GM12878 (cell line): Measurements from ENCODE around the gene TFDP1. TPM values are rescaled to one million over a fixed set of nuclear protein-coding genes. Genes with fewer than 3 reads are reported as not detected.

Source experiments
- ATAC-seq: fragments of 200-7000 bp; cut with Tn5 transposase; 3 replicates; pipeline ENCODE4 v1.9.1; 2020; ENCODE audit warnings: mild to moderate bottlenecking, moderate library complexity
- BruUV-seq: library from RNA; stranded (reverse); fragments of 400-500 nt; replicated peaks from 2 replicates; lab custom pipeline; 2021; lab: Mats Ljungman, UMichigan
- CTCF ChIA-PET: fragments of 300-600 bp; sonication (Branson Sonifier 250); formaldehyde crosslinking; extraction: SDS; loops from one replicate; lab custom pipeline; 2021; ENCODE audit warnings: inconsistent platforms; lab: Yijun Ruan, JAX
- POLR2A ChIA-PET: fragments of 350-600 bp; formaldehyde crosslinking; extraction: SDS; loops from one replicate; lab custom pipeline; 2021; ENCODE audit warnings: inconsistent platforms; lab: Charles Lee
- RAD21 ChIA-PET: fragments of 300-600 bp; sonication (Branson Sonifier 250); formaldehyde crosslinking; loops from one replicate; lab custom pipeline; 2023; ENCODE audit warnings: antibody characterized with exemption; ENCODE audit not compliant: unreplicated experiment; lab: Charles Lee
- SMC1A ChIA-PET: fragments of 300-600 bp; sonication (Branson Sonifier 250); formaldehyde crosslinking; loops from one replicate; lab custom pipeline; 2023; ENCODE audit not compliant: unreplicated experiment, uncharacterized antibody; lab: Charles Lee
- DNase-seq: peaks from one replicate; pipeline ENCODE4 v3.0.0-alpha.2; 2011; ENCODE audit warnings: low read depth, low spot score
- FAIRE-seq: peaks from 3 replicates; lab custom pipeline; 2011; peaks lifted over from hg19 to GRCh38; lab: Jason Lieb, UNC
- H2AFZ ChIP-seq: 2 replicates; pipeline ENCODE4 v1.6.0; 2011; ENCODE audit warnings: low read depth, low read length, control low read depth; ENCODE audit not compliant: control insufficient read depth
- H3K27ac ChIP-seq: 2 replicates; pipeline ENCODE4 v1.5.1; 2011; ENCODE audit warnings: control low read depth; ENCODE audit not compliant: control insufficient read depth, insufficient read depth
- H3K27me3 ChIP-seq, 2 experiments: replicated peaks in 1 of 2; 2 replicates each; pipeline versions ENCODE4 v1.6.0 to v1.6.1; 2011; ENCODE audit warnings: low read length in 1 of 2; ENCODE audit not compliant: control insufficient read depth in 2 of 2, insufficient read depth in 2 of 2
- H3K36me3 ChIP-seq, 2 experiments: 2 replicates each; pipeline ENCODE4 v1.5.1; 2011; ENCODE audit warnings: low read length in 1 of 2; ENCODE audit not compliant: control insufficient read depth in 2 of 2, insufficient read depth in 2 of 2
- H3K4me1 ChIP-seq: 2 replicates; pipeline ENCODE4 v1.6.1; 2011; ENCODE audit warnings: mild to moderate bottlenecking, low read length, moderate library complexity, mixed read lengths; ENCODE audit not compliant: control insufficient read depth, insufficient read depth
- H3K4me2 ChIP-seq: 2 replicates; pipeline ENCODE4 v1.6.0; 2011; ENCODE audit warnings: control low read depth; ENCODE audit not compliant: control insufficient read depth, insufficient read depth
- H3K4me3 ChIP-seq: fragments of 200-600 bp; sonication (generic); 2 replicates; pipeline ENCODE4 v1.5.1; 2016
- H3K79me2 ChIP-seq: 2 replicates; pipeline ENCODE4 v1.6.0; 2011; ENCODE audit warnings: low read length; ENCODE audit not compliant: control insufficient read depth, insufficient read depth
- H3K9ac ChIP-seq: 2 replicates; pipeline ENCODE4 v1.8.0; 2011; ENCODE audit warnings: low read length, control low read depth, mixed read lengths; ENCODE audit not compliant: control insufficient read depth, insufficient read depth
- H3K9me3 ChIP-seq: replicated peaks from 3 replicates; pipeline ENCODE4 v1.5.1; 2011; ENCODE audit warnings: mild to moderate bottlenecking, low read length; ENCODE audit not compliant: control insufficient read depth, insufficient read depth
- H4K20me1 ChIP-seq: 2 replicates; pipeline ENCODE4 v1.6.0; 2011; ENCODE audit not compliant: control insufficient read depth, insufficient read depth
- EED ChIP-seq: sonication (generic); IDR thresholded peaks from 2 replicates; pipeline ENCODE4 v1.6.1; 2016; ENCODE audit warnings: antibody characterized with exemption, low read depth
- NR2F1 ChIP-seq: fragments of 450-650 bp; conservative IDR thresholded peaks from 2 replicates; pipeline ENCODE4 v1.6.1; 2017; ENCODE audit warnings: mild to moderate bottlenecking
- SMARCA5 ChIP-seq: fragments of 450-650 bp; IDR thresholded peaks from 2 replicates; pipeline ENCODE4 v1.6.1; 2017; ENCODE audit warnings: mild to moderate bottlenecking
- STAT1 ChIP-seq: fragments of 450-650 bp; conservative IDR thresholded peaks from 2 replicates; pipeline ENCODE4 v1.6.1; 2014; ENCODE audit warnings: antibody characterized with exemption, mild to moderate bottlenecking
- WGBS: methylation state at CpG from one replicate; pipeline ENCODE4 v1.1.6; 2016; ENCODE audit warnings: low lambda C conversion rate; ENCODE audit not compliant: insufficient replicate concordance, insufficient coverage; ENCODE audit errors: missing lambda C conversion rate; 5-methylcytosine and 5-hydroxymethylcytosine counted together
- in situ Hi-C: fragments of 300-500 bp; cut with MboI; formaldehyde crosslinking; loops from 9 replicates; pipeline ENCODE4 v1.14.3; 2018; ENCODE audit warnings: mixed read lengths
- intact Hi-C: fragments of 100-400 bp; cut with micrococcal nuclease; formaldehyde crosslinking; loops from one replicate; pipeline ENCODE4 v1.14.2; 2022; ENCODE audit not compliant: unreplicated experiment
- polyA plus RNA-seq, 11 experiments: library from polyadenylated mRNA; depleted of rRNA in 4 of 11; unstranded in 6 of 11; stranded (reverse) in 5 of 11; fragments of >200 nt; fragmentation: Nextera tagmentation in 4 of 11; fragmentation: Illumina TruSeq in 1 of 11; extraction: Ambion mirVana in 4 of 11; extraction: Trizol in 1 of 11; gene quantifications; 1 replicate in 1 of 11; 2 replicates in 10 of 11; pipeline versions ENCODE4 v1.2.1 to v1.2.3, GENCODE V29; 2011 to 2016; ENCODE audit warnings: inconsistent platforms in 2 of 11, missing spikeins in 2 of 11, low read depth in 1 of 11
- total RNA-seq, 4 experiments: library from RNA; depleted of rRNA in 3 of 4; stranded (reverse); fragments of >200 nt in 3 of 4; fragmentation: Illumina TruSeq in 1 of 4; extraction: Trizol in 1 of 4; gene quantifications; 2 replicates each; pipeline versions ENCODE4 v1.2.1 to v1.2.3, GENCODE V29; 2013 to 2021
- TF ChIP-seq, protein P1 (sequence below): IDR thresholded peaks from 2 replicates; pipeline ENCODE4 v1.6.1; 2012; ENCODE audit warnings: low read length, inconsistent platforms
- TF ChIP-seq, protein P2 (sequence below), 3 experiments: IDR thresholded peaks in 2 of 3; conservative IDR thresholded peaks in 1 of 3; 2 replicates each; pipeline ENCODE4 v1.5.1; 2011; ENCODE audit warnings: low read depth in 3 of 3, low read length in 3 of 3, mild to moderate bottlenecking in 3 of 3, control low read depth in 2 of 3, moderate library complexity in 2 of 3, inconsistent platforms in 1 of 3, mixed read lengths in 1 of 3; ENCODE audit not compliant: control insufficient read depth in 2 of 3, insufficient read depth in 1 of 3; ENCODE audit errors: extremely low read depth in 1 of 3

The TFDP1 gene
- total and polyA plus RNA-seq, 10 of the 15 experiments (the other 5 are each of a cell fraction or from before 2014, with no cell fraction given): 37.7 to 254 (median 119) TPM

DNA sequence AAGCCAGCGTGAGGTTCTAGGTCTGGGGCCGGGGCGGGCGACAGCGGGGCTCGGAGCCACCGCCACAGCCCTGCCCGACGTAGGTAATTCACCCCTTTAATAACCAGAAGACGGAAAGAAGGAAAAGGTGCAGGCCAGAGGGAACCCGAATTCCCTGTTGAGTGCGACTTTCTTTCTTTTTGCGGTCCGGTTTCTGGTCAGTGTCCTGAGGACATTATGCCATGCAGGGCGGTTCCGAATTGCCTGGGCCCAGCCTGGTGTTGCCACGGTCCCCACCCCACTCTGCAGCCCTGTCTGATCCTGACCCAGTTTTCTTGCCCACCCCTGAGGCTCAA lies 18.4 kb upstream of the TFDP1 start (continued):
- TF ChIP-seq, protein P1, sequence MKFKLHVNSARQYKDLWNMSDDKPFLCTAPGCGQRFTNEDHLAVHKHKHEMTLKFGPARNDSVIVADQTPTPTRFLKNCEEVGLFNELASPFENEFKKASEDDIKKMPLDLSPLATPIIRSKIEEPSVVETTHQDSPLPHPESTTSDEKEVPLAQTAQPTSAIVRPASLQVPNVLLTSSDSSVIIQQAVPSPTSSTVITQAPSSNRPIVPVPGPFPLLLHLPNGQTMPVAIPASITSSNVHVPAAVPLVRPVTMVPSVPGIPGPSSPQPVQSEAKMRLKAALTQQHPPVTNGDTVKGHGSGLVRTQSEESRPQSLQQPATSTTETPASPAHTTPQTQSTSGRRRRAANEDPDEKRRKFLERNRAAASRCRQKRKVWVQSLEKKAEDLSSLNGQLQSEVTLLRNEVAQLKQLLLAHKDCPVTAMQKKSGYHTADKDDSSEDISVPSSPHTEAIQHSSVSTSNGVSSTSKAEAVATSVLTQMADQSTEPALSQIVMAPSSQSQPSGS: no peak
- TF ChIP-seq, protein P2, sequence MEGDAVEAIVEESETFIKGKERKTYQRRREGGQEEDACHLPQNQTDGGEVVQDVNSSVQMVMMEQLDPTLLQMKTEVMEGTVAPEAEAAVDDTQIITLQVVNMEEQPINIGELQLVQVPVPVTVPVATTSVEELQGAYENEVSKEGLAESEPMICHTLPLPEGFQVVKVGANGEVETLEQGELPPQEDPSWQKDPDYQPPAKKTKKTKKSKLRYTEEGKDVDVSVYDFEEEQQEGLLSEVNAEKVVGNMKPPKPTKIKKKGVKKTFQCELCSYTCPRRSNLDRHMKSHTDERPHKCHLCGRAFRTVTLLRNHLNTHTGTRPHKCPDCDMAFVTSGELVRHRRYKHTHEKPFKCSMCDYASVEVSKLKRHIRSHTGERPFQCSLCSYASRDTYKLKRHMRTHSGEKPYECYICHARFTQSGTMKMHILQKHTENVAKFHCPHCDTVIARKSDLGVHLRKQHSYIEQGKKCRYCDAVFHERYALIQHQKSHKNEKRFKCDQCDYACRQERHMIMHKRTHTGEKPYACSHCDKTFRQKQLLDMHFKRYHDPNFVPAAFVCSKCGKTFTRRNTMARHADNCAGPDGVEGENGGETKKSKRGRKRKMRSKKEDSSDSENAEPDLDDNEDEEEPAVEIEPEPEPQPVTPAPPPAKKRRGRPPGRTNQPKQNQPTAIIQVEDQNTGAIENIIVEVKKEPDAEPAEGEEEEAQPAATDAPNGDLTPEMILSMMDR (IDR thresholded peaks at IDR 0.05 in 2 of 3, conservative IDR thresholded peaks at IDR 0.05 in 1 of 3; ENCODE audit: control insufficient read depth in 2 of 3, extremely low read depth in 1 of 3, insufficient read depth in 1 of 3, low read depth in 3 of 3, low read length in 3 of 3): no peak
- no peak for TF ChIP-seq NR2F1
- no peak for TF ChIP-seq EED

DNA sequence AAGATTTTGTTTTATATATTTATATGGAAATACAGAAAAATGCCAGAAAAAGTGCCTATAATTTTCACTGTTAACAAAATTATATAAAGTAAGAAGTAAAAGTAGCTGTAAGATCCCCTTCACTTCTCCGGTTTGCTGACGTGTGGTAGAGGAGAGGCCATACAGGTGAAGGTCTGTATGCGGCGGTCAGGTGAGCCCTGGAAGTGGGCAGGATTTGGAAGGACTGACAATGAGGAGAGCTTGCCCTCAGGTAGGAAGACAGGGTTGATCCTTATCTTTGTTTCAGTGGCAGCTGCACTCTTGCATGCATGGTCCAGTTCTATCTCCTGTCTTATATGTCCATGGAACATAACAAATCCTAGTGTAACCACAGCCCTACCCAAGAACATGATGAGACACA lies 16.9 kb upstream of the TFDP1 start:
- in situ Hi-C loops: no loop called here
- WGBS: 50% methylated on average over 4 of the region's 4 CpGs

More for the DNA sequence above, 16.9 kb upstream of the TFDP1 start:
- DNase-seq (no peak), FAIRE-seq (no peak), ATAC-seq (no peak)
- ChIA-PET SMC1A (no interaction called here), RAD21 (no interaction called here), CTCF (no interaction called here), POLR2A (no interaction called here)
- Histone ChIP-seq H3K4me1 (no peaks in the 10 kb centered on the region), H3K4me2 (no peak overlapping the region), H2AFZ (no peak overlapping the region), H3K79me2 (no peaks in the 10 kb centered on the region), H3K9me3 (no peaks in the 10 kb centered on the region), H3K27me3 (no peaks in the 10 kb centered on the region), H3K36me3 (no peaks in the 10 kb centered on the region), H3K9ac (no peak overlapping the region), H3K27ac (no peak overlapping the region), H3K4me3 (no peak overlapping the region), H4K20me1 (no peaks in the 10 kb centered on the region)
- BruUV-seq: no TSS peak
- TF ChIP-seq SMARCA5 (no peak), STAT1 (no peak)
- intact Hi-C loops: no loop called here
